DOHH2 (cell line): Measurements from ENCODE around the gene SEMA4D.

Source experiments
- EZH2phosphoT487 ChIP-seq: fragments of 200-600 bp; sonication (generic); IDR thresholded peaks from 2 replicates; pipeline ENCODE4 v1.6.1; 2017; ENCODE audit warnings: borderline replicate concordance, mild to moderate bottlenecking, antibody characterized with exemption, low read length, moderate library complexity, mixed read lengths
- TF ChIP-seq, protein P1 (sequence below): fragments of 200-600 bp; sonication (generic); IDR thresholded peaks from one replicate; pipeline ENCODE4 v1.5.1; 2014; ENCODE audit warnings: antibody characterized with exemption, mild to moderate bottlenecking, low read depth, low read length; ENCODE audit not compliant: poor library complexity, severe bottlenecking

DNA sequence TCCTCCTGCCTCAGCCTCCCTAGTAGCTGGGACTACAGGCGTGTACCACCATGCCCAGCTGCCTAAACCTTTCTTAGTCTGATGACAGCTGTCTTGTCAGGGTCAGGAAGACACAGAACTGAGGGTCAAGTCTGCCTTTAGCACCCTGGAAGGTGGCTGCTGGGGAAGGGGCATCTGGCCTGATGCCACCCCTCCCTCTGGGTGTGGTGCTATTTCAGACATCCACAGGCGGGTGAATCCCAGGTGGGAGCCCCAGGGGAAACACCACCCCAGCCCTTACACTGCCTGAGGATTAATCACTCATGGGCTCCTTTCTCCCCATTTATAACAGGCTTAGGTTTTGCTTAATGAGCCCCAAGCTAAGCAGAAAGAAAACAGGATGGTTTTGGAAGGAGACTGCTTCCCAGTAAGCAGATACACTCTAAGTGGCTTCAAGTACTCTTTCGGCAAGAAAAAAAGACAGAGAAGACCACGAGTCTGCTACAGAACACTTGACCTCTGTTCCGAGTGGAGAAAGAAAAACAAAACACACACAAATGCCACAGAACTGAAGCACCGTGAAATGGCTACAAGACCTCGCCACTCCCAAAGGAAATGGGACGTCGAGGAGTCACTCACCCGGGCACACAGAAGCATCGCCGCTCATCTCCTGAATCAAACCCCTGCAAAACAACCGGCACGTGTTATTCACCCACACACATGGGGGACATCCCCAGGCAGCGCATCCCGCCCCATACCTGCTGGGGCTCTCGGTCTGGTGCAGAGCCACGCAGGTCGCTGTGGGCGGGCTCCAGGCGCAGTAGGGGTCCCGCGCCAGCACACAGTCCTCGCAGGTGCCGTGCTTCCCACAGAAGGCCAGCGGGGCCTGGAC lies 117.2 kb downstream of the SEMA4D start:
- TF ChIP-seq, protein P1, sequence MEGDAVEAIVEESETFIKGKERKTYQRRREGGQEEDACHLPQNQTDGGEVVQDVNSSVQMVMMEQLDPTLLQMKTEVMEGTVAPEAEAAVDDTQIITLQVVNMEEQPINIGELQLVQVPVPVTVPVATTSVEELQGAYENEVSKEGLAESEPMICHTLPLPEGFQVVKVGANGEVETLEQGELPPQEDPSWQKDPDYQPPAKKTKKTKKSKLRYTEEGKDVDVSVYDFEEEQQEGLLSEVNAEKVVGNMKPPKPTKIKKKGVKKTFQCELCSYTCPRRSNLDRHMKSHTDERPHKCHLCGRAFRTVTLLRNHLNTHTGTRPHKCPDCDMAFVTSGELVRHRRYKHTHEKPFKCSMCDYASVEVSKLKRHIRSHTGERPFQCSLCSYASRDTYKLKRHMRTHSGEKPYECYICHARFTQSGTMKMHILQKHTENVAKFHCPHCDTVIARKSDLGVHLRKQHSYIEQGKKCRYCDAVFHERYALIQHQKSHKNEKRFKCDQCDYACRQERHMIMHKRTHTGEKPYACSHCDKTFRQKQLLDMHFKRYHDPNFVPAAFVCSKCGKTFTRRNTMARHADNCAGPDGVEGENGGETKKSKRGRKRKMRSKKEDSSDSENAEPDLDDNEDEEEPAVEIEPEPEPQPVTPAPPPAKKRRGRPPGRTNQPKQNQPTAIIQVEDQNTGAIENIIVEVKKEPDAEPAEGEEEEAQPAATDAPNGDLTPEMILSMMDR: no peak
- no peak for TF ChIP-seq EZH2phosphoT487
